H1 (cell line): ENCODE results near the gene TCEANC.
"Not testable (repeated sequence)": the region's sequence is repeated elsewhere in the genome, so short reads cannot be mapped to it uniquely, and the experiment has no call there.

Experiments used
- CHD2 ChIP-seq: IDR thresholded peaks from 2 replicates; pipeline ENCODE4 v1.6.1; 2012; ENCODE audit warnings: low read length, improper control_type of control experiment
- POLR2AphosphoS5 ChIP-seq: IDR thresholded peaks from 2 replicates; pipeline ENCODE4 v1.6.1; 2011; ENCODE audit warnings: low read depth, low read length

- TF ChIP-seq POLR2AphosphoS5, CHD2: not testable (repeated sequence)
Observed at GRCh38 chrX:13679700-13680099, 26.8 kb downstream of the TCEANC start.
